ENCODE results near the gene SLC13A3. TPM values are rescaled to one million over a fixed set of nuclear protein-coding genes. Genes with fewer than 3 reads are reported as not detected.

SLC13A3 gene
- polyA plus RNA-seq, 2 of the 4 experiments (the other 2 are of a cell fraction) = 0.19 TPM; not detected in 1

DNA sequence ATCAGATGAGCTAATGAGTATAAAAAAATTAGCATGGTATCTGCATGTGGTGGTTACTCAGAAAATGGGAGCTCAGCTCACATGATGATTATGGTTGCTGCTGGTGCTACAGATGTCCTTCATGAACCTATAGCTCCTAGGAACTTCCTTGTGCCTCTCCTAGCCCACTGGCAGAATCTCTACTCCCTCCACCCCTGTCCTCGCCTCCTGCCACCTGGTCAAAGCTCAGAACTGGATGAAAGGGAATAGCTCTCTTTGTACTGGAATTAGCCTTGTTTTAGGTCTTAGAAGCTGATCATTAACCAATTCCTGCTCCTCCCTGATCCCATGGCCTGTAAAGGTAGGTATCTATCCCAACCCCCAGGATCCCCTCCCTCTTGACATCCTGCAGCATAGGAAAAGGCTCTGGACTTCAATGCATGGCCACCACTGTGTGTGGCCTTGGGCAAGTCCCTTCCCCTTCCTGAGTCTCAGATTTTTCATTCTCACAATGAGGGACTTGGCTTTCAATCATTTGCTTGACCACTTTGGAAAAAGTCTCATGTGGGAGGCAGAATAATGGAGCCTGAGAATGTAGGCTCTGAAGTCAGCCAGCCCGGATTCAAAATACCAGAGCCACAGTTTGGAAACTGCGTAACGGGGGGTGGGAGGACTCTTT lies 43.9 kb downstream of the SLC13A3 start:
- no peaks in the 10 kb centered on the region for H3K4me1 ChIP-seq
- DNase-seq (ENCODE audit: low read depth in 1 of 2, low spot score in 1 of 2) (no peak), FAIRE-seq (no peak), ATAC-seq (no peak)
- no peak overlapping the region for H3K27ac ChIP-seq
- no peak overlapping the region for H3K4me3 ChIP-seq
- ChIA-PET POLR2A (no interaction called here), CTCF (interaction anchor here (0.8 to 1.7 kb wide), 3 partner anchors 46 to 76 kb away, joined by 3 to 4 read pairs (median 3); no protein-coding TSS in a partner anchor)
- WGBS (ENCODE audit: missing lambda C conversion rate) = 59% methylated on average over 4 of the region's 4 CpGs
- TF ChIP-seq POLR2A (IDR thresholded peaks at IDR 0.05; ENCODE audit: low read length) = no peak
- no peak overlapping the region for H3K4me2 ChIP-seq
- peaks cover 12% of the 10 kb centered on the region; the same call in 2 of the 3 replicates for H3K9me3 ChIP-seq

DNA sequence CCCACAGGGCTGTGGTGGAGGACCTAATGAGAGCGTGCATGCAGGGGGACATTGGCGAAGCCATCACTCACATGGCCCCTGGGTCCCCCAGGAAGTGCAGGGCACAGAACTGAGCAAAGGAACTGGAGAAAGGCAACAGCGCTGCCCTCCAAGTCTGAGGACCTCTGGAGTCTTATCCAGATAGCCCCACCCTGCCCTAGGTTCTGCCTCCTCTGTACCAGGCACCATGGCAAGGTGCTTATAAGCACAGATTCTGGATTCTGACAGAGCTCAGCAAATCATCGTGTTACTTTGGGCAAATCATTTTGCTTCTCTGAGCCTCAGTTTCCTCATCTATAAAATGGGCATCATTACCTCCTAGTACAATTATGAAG lies 44.5 kb downstream of the SLC13A3 start:
- H3K4me1 ChIP-seq = no peaks in the 10 kb centered on the region
- no peak overlapping the region for H3K4me2 ChIP-seq
- no peak overlapping the region for H3K27ac ChIP-seq
- no peak for DNase-seq (ENCODE audit: low read depth in 1 of 2, low spot score in 1 of 2)
- ATAC-seq = no peak
- WGBS (ENCODE audit: missing lambda C conversion rate) = 40% methylated on average over 4 of the region's 4 CpGs
- FAIRE-seq = no peak
- ChIA-PET CTCF (interaction anchor here (0.7 to 1.7 kb wide), 4 partner anchors 10 to 76 kb away, joined by 3 to 4 read pairs (median 3); no protein-coding TSS in a partner anchor), POLR2A (no interaction called here)
- TF ChIP-seq PHF8 (IDR thresholded peaks at IDR 0.05; ENCODE audit: borderline replicate concordance, low read depth) (no peak), ZSCAN20 (CRISPR knock-in tag; IDR thresholded peaks at IDR 0.05) (no peak), HOXB13 (CRISPR knock-in tag; IDR thresholded peaks at IDR 0.05; ENCODE audit: low read depth) (no peak), BHLHE40 (IDR thresholded peaks at IDR 0.05; ENCODE audit: low read depth, low read length) (no peak)
- TF ChIP-seq, protein P1, sequence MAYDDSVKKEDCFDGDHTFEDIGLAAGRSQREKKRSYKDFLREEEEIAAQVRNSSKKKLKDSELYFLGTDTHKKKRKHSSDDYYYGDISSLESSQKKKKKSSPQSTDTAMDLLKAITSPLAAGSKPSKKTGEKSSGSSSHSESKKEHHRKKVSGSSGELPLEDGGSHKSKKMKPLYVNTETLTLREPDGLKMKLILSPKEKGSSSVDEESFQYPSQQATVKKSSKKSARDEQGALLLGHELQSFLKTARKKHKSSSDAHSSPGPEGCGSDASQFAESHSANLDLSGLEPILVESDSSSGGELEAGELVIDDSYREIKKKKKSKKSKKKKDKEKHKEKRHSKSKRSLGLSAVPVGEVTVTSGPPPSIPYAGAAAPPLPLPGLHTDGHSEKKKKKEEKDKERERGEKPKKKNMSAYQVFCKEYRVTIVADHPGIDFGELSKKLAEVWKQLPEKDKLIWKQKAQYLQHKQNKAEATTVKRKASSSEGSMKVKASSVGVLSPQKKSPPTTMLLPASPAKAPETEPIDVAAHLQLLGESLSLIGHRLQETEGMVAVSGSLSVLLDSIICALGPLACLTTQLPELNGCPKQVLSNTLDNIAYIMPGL (CRISPR knock-in tag; IDR thresholded peaks at IDR 0.05; ENCODE audit: borderline replicate concordance) = no peak
- no peak overlapping the region for H3K4me3 ChIP-seq
- H3K9me3 ChIP-seq = peaks cover 12% of the 10 kb centered on the region; the same call in 2 of the 3 replicates

DNA sequence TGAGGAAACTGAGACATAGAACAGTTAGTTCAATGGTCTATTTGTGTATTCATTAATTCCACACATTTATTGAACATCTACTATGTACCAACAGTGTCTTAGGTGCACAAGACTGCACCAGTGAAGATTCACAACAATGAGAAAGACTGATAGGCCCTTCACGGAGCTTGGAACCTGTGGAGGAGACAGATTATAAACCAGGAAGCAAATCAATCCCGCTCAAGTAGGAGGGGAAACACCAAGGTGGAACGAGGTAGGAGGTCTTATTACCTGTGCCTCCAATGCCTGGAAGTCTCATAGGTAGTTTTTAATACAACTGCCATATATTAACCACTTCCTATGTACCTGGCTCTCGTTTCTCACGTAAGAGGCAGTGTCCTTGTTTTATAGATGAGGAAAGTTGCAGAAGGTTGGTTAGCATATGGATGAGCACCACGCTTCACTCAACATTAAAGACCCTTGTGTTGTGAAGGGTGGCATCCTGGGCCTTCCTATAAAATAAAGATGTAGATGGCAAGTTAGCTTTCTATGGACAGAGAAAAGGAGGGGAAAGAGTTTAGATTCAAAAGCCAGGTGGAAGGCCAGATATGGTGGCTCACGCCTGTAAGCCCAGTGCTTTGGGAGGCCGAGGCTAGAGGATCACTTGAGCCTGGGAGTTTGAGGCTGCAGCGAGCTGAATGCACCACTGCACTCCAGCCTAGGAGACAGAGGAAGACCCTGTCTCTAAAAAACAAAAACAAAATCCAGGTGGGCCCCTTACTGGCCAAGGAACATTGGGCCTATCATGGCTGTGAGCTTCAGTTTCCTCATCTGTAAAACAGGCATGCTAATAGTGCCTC lies 45.1 kb downstream of the SLC13A3 start:
- H3K4me1 ChIP-seq = no peaks in the 10 kb centered on the region
- CTCF ChIA-PET = interaction anchor here (0.7 to 1.7 kb wide), 4 partner anchors 11 to 77 kb away, joined by 3 to 4 read pairs (median 3); no protein-coding TSS in a partner anchor
- no peak overlapping the region for H3K4me3 ChIP-seq
- DNase-seq (ENCODE audit: low read depth in 1 of 2, low spot score in 1 of 2) (no peak), FAIRE-seq (no peak), ATAC-seq (no peak)
- peaks cover 9% of the 10 kb centered on the region; the same call in 2 of the 3 replicates for H3K9me3 ChIP-seq
- POLR2A ChIA-PET = no interaction called here
- 30% methylated on average over 9 of the region's 9 CpGs for WGBS (ENCODE audit: missing lambda C conversion rate)
- no peak overlapping the region for H3K4me2 ChIP-seq
- no peak overlapping the region for H3K27ac ChIP-seq
- TF ChIP-seq RAD21 (conservative IDR thresholded peaks at IDR 0.05 in 1 of 2, IDR thresholded peaks at IDR 0.05 in 1 of 2) = no peak
- no peak for TF ChIP-seq RFX5 (IDR thresholded peaks at IDR 0.05)
- no peak for TF ChIP-seq FOSL2 (IDR thresholded peaks at IDR 0.05)
- TF ChIP-seq FOSL2 (CRISPR knock-in tag; IDR thresholded peaks at IDR 0.05) = no peak
- no peak for TF ChIP-seq MYC (IDR thresholded peaks at IDR 0.05; ENCODE audit: borderline replicate concordance, low read length)

DNA sequence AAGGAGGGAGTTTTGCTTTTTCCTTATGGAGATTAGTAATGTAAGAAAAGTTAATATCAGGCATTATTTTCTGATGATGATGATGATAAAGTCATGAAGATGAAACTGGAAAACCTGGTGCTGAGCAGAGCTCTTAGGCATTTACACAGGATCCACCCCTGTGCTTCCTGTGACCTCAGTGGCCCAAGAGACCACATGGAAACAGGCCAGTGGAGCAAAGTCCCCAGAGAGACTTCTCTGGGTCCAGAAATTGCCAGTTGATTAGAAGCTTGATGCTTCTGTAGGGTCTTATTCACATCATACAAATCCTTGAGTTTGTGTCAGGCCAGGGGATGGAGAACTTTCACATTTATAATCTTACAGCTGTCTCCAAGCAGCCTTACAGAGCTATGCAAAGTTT lies 46.1 kb downstream of the SLC13A3 start:
- ChIA-PET CTCF (interaction anchor here (0.6 to 1.5 kb wide), 4 partner anchors 9 to 120 kb away, joined by 3 to 5 read pairs (median 4); no protein-coding TSS in a partner anchor), POLR2A (no interaction called here)
- Histone ChIP-seq H3K4me3 (no peak overlapping the region), H3K9me3 (no peaks in the 10 kb centered on the region), H3K4me2 (no peak overlapping the region), H3K4me1 (no peaks in the 10 kb centered on the region), H3K27ac (no peak overlapping the region)
- FAIRE-seq (no peak), DNase-seq (ENCODE audit: low read depth in 1 of 2, low spot score in 1 of 2) (no peak), ATAC-seq (no peak)
- TF ChIP-seq, protein P2, sequence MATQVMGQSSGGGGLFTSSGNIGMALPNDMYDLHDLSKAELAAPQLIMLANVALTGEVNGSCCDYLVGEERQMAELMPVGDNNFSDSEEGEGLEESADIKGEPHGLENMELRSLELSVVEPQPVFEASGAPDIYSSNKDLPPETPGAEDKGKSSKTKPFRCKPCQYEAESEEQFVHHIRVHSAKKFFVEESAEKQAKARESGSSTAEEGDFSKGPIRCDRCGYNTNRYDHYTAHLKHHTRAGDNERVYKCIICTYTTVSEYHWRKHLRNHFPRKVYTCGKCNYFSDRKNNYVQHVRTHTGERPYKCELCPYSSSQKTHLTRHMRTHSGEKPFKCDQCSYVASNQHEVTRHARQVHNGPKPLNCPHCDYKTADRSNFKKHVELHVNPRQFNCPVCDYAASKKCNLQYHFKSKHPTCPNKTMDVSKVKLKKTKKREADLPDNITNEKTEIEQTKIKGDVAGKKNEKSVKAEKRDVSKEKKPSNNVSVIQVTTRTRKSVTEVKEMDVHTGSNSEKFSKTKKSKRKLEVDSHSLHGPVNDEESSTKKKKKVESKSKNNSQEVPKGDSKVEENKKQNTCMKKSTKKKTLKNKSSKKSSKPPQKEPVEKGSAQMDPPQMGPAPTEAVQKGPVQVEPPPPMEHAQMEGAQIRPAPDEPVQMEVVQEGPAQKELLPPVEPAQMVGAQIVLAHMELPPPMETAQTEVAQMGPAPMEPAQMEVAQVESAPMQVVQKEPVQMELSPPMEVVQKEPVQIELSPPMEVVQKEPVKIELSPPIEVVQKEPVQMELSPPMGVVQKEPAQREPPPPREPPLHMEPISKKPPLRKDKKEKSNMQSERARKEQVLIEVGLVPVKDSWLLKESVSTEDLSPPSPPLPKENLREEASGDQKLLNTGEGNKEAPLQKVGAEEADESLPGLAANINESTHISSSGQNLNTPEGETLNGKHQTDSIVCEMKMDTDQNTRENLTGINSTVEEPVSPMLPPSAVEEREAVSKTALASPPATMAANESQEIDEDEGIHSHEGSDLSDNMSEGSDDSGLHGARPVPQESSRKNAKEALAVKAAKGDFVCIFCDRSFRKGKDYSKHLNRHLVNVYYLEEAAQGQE (IDR thresholded peaks at IDR 0.05) = no peak
- TF ChIP-seq RCOR1 (IDR thresholded peaks at IDR 0.05; ENCODE audit: low read depth, low read length) = no peak
